Fibroblast of peridontal ligament (primary cell): ENCODE data around the gene SSB.
"Not testable (repeated sequence)": the region's sequence is repeated elsewhere in the genome, so short reads cannot be mapped to it uniquely, and the experiment has no call there.

Experiments
- DNase-seq: peaks from one replicate; pipeline ENCODE4 v3.0.0-alpha.2; 2010; ENCODE audit errors: extremely low read depth

Gene SSB

DNA sequence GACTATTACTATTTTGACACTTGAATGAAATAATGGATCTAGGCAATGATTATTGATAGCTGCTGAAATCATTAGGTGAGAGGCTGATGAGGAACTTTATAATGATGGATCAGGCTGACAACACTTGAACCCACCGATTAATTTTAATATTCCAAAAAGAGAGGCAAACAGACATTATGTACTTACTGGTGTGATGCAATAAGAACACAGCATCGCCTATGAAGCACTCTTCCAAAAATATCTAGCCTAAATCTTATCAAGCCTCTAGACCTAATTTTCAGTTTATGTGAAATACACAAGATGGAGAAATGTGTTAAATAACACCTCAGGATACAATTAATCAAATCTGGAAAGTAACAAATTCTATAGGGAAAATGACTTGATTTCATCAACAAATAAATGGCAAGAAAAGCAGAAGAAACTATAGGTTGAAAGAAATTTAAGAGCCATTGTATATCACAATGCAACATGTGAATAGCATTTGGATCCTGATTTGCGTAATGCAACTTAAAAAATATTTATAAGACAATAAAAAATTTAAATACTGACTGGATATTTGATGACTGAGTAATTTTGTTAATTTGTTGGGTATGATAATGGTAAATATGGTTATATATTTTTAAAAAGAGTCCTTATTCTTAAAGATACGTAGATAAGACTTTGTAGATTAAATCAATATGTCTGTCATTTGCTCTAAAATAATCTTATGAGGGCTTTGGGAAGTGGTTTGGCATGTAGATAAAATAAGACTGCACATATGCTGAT, 17.2 kb upstream of the SSB start:
- DNase-seq, result no peak

DNA sequence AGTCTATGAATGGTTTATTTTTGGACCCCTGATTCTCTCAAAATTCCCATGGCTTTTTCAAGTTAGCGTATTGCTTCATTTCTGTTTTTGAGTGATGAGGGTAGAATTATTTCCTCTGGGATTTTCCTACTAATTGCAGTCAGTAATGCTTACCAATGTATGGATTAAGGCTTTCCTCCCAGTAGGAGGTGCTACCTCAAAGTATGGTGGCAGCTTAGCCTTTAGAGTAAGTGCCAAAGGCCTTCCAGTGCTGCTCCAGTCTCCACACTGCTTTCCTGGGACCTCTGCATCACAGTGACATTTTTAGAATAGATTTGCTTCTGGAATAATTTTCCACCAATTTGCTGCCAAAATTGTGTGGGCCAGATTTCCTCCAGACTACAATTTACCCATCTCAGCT, 16.2 kb upstream of the SSB start:
- DNase-seq, result no peak

DNA sequence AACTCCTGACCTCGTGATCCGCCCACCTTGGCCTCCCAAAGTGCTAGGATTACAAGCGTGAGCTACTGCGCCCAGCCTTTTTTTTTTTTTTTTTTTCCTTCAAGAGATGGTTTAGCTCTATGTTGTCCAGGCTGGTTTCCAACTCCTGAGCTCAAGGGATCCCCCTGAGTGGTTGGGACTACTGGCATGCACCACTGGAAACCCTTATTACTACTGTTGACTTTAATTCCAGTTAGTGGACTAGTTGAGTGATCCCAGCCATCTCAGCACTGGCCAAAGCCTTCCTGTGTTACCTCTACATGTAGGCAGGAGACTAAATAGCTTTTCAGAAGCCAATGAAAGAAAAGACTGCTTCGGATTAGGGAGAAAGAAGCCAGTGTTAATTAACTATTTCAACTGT, 8.1 kb upstream of the SSB start:
- DNase-seq, result no peak

DNA sequence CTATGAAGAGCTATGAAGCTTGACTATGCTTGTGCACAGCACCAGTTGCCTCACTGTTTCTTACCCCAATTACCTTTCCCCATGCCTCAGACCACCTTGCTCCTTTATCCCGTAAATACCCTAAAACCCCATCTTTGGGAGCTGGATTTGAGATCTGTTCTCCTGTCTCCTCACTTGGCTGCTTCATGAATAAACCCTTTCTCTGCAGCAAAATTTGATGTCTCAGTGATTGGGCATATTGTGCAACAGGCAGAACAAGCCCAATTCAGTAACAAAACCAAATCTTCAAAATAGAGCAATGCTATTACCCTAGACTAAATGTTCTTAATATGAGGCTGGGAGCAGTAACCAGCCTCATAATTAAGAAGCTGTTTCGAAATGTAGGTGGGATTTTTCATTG, 3.5 kb upstream of the SSB start:
- no peak for DNase-seq

DNA sequence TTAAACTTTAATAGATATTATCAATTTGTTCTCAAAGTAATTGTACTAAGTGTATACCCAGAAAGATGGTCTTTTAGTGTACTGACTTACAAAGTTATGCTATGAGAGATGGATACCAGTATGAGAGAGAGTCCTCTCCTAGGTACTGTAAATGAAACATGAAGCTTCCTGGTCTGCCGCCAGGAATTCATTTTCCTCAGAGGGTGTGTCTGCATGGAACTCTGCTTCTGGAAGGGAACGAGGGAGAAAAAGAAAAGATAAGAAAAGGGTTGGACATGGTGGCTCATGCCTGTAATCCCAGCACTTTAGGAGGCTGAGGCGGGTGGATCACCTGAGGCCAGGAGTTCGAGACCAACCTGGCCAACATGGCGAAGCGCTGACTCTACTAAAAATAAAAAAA, 2.2 kb upstream of the SSB start:
- no peak for DNase-seq

DNA sequence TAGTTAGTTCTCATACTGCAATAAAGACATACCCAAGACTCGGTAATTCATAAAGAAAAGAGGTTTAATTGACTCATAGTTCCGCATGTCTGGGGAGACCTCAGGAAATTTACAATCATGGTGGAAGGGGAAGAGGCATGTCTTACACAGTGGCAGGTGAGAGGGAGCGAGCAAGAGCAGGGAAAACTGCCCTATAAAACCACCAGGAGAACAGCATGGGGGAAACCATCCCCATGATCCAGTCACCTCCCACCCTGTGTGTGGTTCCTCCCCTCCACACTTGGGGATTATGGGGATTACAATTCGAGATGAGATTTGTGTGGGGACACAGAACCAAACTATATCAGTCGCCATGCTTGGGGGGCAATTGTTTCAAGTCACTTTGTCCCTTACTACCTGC, 1.1 kb upstream of the SSB start:
- DNase-seq, result no peak

DNA sequence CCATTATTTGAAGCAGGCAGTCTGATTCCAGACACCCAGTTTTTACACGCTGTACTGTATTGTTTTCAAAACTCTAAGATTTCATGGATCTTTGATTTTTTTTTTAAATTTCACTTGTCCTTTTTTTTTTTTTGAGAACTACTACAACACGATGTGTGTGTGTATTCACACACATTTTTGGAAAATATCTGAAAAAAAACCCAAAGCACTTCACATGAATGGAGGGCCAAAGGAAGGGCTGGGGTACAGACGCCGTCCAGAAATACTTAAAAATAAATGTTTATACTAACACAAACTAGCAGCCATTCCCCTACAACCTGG, 314 bp upstream of the SSB start:
- no peak for DNase-seq

DNA sequence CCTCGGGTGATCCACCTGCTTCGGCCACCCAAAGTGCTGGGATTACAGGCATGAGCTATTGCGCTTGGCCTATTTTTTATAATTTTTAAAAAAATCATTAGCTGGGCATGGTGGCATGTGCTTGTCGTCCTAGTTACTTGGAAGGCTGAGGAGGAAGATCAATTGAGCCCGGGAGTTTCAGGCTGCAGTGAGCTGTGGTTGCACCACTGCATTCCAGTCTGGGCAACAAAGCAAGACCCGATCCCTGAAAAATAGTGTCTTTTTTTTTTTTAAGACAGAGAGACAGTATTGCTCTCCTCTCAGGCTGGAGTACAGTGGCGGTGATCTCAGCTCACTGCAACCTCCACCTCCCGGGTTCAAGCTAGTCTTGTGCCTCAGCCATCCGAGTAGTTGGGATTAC, 4.8 kb downstream of the SSB start:
- peak; percentile 42 for DNase-seq

DNA sequence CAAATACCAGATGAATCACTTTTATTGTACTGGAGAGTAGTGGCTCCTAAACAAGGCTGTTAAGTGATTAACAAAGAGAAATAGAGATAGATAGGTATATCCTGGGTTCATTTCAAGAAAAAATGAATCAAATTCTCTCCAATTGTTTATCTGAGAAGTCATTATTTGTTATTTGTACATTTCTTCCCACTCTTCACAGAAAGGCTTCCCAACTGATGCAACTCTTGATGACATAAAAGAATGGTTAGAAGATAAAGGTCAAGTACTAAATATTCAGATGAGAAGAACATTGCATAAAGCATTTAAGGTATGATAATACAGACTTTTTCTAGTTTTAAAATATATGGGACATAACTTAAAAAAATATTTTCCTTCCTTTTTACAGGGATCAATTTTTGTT, 7.9 kb downstream of the SSB start:
- DNase-seq, result no peak

DNA sequence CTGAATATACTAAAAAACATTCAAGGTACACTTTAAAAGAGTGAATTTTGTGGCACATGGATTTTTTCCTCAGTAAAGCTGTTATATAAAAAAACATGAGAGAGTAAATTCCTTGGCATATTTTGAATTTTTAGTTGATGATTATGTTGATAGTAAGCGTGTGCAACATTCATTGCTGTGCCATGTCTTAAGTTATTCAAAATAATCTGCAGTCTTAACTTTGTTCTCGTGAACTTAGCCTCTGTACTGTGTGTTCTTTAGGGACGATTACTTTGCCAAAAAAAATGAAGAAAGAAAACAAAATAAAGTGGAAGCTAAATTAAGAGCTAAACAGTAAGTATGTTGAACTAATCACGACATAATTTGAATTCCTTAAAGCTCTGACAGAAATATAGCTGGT, 9.6 kb downstream of the SSB start:
- DNase-seq, result peak; percentile 82

DNA sequence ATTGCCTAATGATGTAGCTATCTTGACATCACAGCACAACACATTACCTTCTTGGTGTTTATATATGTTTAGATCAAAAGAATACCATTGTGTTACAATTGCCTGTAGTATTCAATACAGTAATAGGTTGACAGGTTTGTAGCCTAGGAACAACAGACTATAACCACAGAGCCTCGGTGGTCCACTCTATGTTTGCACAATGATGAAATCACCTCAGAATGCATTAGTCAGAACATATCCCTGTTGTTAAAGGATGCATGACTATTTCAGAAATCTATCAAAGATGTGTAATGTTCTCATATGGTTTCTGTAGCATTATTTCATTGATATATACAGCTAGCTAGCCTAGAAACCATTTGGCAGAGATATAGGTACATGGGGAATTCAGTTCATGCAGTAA, 17.2 kb downstream of the SSB start:
- peak; percentile 71 for DNase-seq

DNA sequence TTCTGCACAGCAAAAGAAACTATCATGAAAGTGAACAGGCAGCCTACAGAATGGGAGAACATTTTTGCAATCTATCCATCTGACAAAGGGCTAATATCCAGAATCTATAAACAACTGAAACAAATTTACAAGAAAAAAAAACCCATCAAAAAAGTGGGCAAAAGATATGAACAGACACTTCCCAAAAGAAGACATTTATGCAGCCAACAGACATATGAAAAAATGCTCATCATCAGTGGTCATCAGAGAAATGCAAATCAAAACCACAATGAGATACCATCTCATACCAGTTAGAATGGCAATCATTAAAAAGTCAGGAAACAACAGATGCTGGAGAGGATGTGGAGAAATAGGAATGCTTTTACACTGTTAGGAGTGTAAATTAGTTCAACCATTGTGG, 18.3 kb downstream of the SSB start:
- DNase-seq, result not testable (repeated sequence)

DNA sequence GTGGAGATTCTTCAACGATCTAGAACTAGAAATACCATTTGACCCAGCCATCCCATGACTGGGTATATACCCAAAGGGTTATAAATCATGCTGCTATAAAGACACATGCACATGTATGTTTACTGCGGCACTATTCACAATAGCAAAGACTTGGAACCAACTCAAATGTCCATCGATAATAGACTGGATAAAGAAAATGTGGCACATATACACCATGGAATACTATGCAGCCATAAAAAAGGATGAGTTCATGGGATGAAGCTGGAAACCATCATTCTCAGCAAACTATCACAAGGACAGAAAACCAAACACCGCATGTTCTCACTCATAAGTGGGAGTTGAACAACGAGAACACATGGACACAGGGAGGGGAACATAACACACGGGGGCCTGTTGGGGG, 18.7 kb downstream of the SSB start:
- DNase-seq, result not testable (repeated sequence)

DNA sequence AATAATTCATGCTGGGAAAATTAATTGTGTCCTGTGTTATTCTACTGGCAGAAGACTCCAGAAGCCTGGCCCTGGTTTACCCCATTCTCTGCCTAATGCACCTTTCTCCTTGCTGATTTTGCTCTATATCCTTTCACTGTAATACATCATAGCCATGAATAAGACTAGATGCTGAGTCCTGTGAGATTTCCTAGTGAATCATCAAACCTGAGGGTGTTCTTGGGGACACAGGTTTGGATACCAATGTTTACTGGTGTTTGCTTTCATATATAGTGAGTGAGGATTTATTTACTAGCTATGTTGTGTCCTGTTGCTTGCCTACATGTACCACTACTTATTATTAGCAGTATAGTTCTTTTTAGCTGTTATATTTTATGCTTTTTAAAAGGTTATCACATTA, 19.6 kb downstream of the SSB start:
- no peak for DNase-seq

DNA sequence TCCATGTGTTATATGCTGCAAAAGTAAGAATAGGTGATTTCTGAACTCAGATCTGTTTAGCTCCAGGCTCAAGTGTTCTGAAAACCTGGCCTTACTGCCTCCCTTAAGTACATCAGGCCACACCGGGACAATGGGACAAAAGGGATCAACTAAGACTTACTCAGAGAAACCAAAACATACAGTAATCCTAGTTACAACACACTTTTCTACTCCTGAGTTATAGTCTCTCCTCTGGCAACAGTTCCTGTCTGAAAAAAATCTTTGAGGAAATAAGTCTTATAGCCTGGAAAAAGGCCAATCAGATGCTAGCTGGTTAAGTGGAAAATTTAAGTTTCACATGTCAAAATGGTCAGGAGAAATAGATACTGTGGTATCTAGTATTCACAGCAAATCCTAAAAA, 20.4 kb downstream of the SSB start:
- DNase-seq, result peak; percentile 31

DNA sequence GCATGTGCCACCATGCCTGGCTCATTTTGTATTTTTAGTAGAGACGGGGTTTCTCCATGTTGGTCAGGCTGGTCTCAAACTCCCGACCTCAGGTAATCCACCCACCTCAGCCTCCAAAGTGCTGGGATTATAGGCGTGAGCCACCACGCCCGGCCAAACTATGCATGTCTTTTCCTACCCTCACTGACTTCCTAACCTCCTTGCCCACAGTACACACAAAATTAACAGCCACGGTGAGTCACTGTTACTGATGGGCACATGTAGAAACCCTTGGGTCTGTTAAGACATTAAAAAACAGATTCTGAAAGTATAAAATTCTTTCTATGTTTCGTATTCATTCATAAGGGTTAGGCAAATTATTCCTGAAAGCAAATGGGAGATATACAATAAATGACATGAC, 21.4 kb downstream of the SSB start:
- DNase-seq, result peak; percentile 27

DNA sequence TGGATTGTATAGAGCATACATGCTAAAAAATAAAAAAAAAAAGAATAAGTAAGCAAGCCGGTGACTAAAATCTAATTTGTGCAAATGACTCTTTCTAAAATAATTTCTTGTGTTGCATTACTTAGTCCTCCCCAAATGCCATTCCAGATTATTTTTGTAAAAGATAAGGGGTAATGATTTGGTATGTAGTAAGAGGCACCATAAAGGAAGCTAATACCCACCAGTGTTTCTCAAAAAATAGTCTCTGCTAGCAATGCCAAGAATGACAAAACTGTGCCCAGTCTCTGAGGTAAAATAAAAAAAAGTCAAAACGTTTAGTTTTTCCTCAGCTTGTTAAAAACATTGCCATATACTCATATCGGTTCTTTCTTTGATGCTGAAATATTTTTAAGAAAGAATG, 23.4 kb downstream of the SSB start:
- DNase-seq, result no peak

DNA sequence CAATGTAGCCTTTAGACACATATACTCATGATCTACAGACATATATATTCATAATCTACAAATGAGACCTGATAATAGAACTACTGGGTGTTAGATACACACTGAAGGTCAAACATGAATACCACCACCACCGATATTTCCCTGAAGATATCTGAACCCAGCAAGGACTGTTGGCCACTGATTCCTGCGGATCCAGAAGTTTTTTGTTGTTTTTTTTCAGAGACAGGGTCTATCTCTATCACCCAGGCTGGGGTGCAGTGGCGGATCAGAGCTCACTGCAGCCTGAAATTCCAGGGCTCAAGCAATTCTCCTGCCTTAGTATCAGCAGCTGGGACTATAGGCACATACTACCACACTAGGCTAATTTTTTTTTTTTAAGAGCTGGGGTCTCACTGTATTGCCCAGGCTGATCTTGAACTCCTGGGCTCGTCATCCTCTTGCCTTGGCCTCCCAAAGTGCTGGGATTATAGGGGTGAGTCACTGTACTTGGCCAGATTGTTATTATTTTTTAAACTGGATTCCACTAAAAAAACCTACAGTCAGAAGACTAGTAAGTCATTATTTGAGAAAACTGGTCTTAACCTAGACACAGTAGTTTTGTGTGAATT, 24.2 kb downstream of the SSB start:
- DNase-seq, result no peak

DNA sequence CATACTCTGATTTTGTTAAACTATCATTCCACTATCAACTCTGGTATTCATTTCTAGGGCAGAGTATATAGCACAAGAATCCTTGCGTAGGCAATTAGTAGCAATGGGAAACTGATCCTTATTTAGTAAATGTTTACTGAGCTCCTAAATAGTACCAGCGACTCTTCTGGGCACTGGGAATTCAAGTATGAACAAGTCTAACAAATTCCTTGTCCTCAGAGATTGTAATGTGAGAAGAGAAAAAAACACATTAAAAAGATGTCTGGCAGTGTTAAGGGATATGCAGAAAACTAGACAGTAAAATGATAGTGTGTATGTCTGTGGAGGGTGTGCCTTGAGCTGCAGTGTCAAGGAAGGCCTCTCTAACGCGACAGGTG, 25.3 kb downstream of the SSB start:
- DNase-seq, result peak; percentile 43

DNA sequence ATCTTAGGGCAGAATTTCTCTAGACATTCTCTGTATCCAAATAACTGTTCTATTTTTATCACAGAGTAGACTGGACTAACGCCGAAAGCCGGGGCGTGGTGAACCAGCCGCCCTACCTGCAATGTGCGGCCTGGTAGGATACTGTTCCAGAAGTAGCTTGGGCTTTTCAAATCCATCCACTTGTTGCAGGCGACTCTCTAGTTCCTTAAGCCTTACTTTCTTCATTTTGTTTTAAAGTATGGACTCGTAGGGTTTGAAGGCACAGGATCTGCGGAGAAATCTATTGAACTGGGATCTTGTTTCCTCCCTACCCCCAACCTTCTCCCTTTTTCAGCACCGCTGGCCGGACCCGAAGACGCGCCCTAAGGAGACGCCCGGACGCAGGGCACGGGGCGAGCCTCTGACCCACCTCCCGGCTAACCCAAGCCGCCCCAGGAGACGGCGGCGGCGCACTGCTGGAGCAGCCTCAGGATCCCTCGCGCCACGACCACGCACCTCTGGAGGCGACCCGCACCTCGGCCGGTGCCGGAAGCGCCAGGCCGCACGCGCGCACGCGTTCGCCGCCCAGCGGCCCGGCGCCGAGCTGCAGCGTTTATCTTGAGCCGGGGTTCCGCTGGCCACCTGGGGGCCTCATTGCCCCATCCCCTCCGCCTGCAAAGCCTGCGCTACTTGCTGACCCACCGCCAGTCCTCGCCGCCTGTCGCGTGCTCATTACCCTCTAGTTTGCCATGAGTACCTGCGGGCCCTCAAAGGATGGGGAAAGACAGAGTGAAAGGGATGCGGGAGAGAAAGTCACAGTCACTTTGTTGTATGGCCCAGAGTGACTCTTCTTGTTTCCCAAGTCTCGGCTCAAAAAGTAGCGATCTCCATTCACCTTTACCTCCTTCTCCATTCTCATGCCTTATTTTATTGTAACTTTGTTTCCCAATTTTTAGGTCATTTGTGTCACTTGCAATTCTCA, 26.0 kb downstream of the SSB start, which contains the start of gene METTL5:
Gene METTL5, minus strand, starts transcription at position 533 of the 961 bp plus-strand sequence. Its CDS starts 308 bp downstream, at position 225.
- peak; percentile 66 for DNase-seq

DNA sequence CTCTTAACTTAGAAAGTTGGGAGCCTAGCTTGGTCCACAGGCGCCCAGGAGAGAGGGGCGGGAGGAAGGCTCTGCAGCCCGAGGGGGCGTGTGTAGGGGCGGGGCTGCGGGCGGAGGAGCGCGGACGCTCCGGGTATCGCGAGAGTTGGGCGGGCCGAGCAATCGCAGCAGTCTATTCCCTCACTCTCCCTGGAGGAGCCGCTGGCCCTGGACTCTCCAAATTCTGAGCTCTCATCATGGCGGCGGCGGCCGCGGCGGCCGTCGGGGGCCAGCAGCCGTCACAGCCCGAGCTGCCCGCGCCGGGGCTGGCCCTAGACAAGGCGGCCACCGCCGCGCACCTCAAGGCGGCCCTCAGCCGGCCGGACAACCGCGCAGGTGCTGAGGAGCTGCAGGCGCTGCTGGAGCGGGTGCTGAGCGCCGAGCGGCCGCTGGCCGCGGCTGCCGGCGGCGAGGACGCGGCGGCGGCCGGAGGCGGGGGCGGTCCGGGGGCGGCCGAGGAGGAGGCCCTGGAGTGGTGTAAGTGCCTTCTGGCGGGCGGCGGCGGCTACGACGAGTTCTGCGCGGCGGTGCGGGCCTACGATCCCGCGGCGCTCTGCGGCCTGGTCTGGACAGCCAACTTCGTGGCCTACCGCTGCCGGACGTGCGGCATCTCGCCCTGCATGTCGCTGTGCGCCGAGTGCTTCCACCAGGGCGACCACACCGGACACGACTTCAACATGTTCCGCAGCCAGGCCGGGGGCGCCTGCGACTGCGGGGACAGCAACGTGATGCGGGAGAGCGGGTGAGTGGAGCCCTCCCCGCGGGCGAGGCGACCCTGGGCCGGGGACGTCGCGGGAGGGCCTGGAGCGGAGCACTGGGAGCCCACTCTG, 28.8 kb downstream of the SSB start, which contains the start of gene UBR3:
Gene UBR3, plus strand, starts transcription at position 183 of the 869 bp plus-strand sequence. Its CDS starts 54 bp downstream, at position 237.
- DNase-seq, result peak; percentile 90
